ELR (cell line): Measurements from ENCODE around the gene SPATA33.
"Not testable (repeated sequence)": the region's sequence is repeated elsewhere in the genome, so short reads cannot be mapped to it uniquely, and the experiment has no call there.

ENCODE experiments used
- DNase-seq: peaks from one replicate; pipeline ENCODE4 v3.0.0-alpha.2; 2015; ENCODE audit warnings: low read depth

Gene SPATA33

GRCh38 chr16:89664238-89664637 lies 6.6 kb downstream of the SPATA33 start:
- not testable (repeated sequence) for DNase-seq

- DNase-seq, result peak; percentile 54
Observed at GRCh38 chr16:89667000-89667399, 9.4 kb downstream of the SPATA33 start.

- no peak for DNase-seq
Observed at GRCh38 chr16:89667633-89668032, 10.0 kb downstream of the SPATA33 start.

GRCh38 chr16:89668790-89669158 lies 11.1 kb downstream of the SPATA33 start:
- DNase-seq, result no peak

- no peak for DNase-seq
Observed at GRCh38 chr16:89669755-89670154, 12.1 kb downstream of the SPATA33 start.

GRCh38 chr16:89670496-89671431 lies 13.1 kb downstream of the SPATA33 start:
- peak; percentile 62 for DNase-seq

GRCh38 chr16:89671565-89671964 lies 13.9 kb downstream of the SPATA33 start:
- DNase-seq, result not testable (repeated sequence)

GRCh38 chr16:89672177-89672941 lies 14.7 kb downstream of the SPATA33 start:
- no peak for DNase-seq

GRCh38 chr16:89678258-89678657 lies 20.6 kb downstream of the SPATA33 start:
- DNase-seq, result peak; percentile 55

GRCh38 chr16:89685916-89686315 lies 28.3 kb downstream of the SPATA33 start:
- DNase-seq, result no peak

GRCh38 chr16:89686520-89687091 lies 29.0 kb downstream of the SPATA33 start, which contains the start of gene CDK10:
Gene CDK10 (plus strand): TSS chr16:89686689. CDS start chr16:89686711, 22 bp downstream.
- DNase-seq, result peak; percentile 94

GRCh38 chr16:89687092-89687940 lies 29.7 kb downstream of the SPATA33 start:
- peak; percentile 68 for DNase-seq

GRCh38 chr16:89688395-89688794 lies 30.8 kb downstream of the SPATA33 start:
- no peak for DNase-seq

GRCh38 chr16:89689142-89689541 lies 31.5 kb downstream of the SPATA33 start:
- no peak for DNase-seq

GRCh38 chr16:89689621-89690020 lies 32.0 kb downstream of the SPATA33 start:
- not testable (repeated sequence) for DNase-seq

GRCh38 chr16:89690392-89690901 lies 32.8 kb downstream of the SPATA33 start:
- DNase-seq, result no peak

GRCh38 chr16:89691231-89691985 lies 33.8 kb downstream of the SPATA33 start:
- DNase-seq, result no peak

- no peak for DNase-seq
Observed at GRCh38 chr16:89691986-89692569, 34.4 kb downstream of the SPATA33 start.

- no peak for DNase-seq
Observed at GRCh38 chr16:89693289-89693731, 35.7 kb downstream of the SPATA33 start.
